Smooth muscle cell (in vitro differentiated cells): ENCODE data around the gene SF3A1. TPM values are rescaled to one million over a fixed set of nuclear protein-coding genes. Genes with fewer than 3 reads are reported as not detected.

Experiments used
- DNase-seq: peaks from one replicate; lab custom pipeline; 2025; ENCODE audit not compliant: unreplicated experiment; lab: John Stamatoyannopoulos, UW
- H2AFZ ChIP-seq: fragments of 200-600 bp; sonication (generic); 2 replicates; pipeline ENCODE4 v1.6.0; 2016; ENCODE audit warnings: antibody characterized with exemption, low read depth, mild to moderate bottlenecking
- H3F3A ChIP-seq: fragments of 200-600 bp; sonication (generic); 2 replicates; pipeline ENCODE4 v1.6.0; 2017; ENCODE audit warnings: antibody characterized with exemption, low read depth
- H3K27ac ChIP-seq: fragments of 200-600 bp; sonication (generic); 2 replicates; pipeline ENCODE4 v1.5.1; 2016; ENCODE audit warnings: low read depth, mild to moderate bottlenecking
- H3K27me3 ChIP-seq: fragments of 200-600 bp; sonication (generic); 2 replicates; pipeline ENCODE4 v1.6.1; 2016; ENCODE audit warnings: low read depth, mild to moderate bottlenecking
- H3K36me3 ChIP-seq: fragments of 200-600 bp; sonication (generic); 2 replicates; pipeline ENCODE4 v1.5.1; 2016; ENCODE audit warnings: low read depth
- H3K4me1 ChIP-seq: fragments of 200-600 bp; sonication (generic); 2 replicates; pipeline ENCODE4 v1.5.1; 2016; ENCODE audit warnings: low read depth
- H3K4me2 ChIP-seq: fragments of 200-600 bp; sonication (generic); 2 replicates; pipeline ENCODE4 v1.6.0; 2016; ENCODE audit warnings: mild to moderate bottlenecking
- H3K4me3 ChIP-seq: fragments of 200-600 bp; sonication (generic); 2 replicates; pipeline ENCODE4 v1.5.1; 2016; ENCODE audit warnings: mild to moderate bottlenecking
- H3K79me2 ChIP-seq: fragments of 200-600 bp; sonication (generic); 2 replicates; pipeline ENCODE4 v1.6.0; 2016; ENCODE audit warnings: low read depth, mild to moderate bottlenecking
- H3K9ac ChIP-seq: fragments of 200-600 bp; sonication (generic); 2 replicates; pipeline ENCODE4 v1.6.0; 2016; ENCODE audit warnings: low read depth
- H3K9me3 ChIP-seq: fragments of 200-600 bp; sonication (generic); replicated peaks from 2 replicates; pipeline ENCODE4 v1.5.1; 2016; ENCODE audit warnings: low read depth
- H4K20me1 ChIP-seq: fragments of 200-600 bp; sonication (generic); 2 replicates; pipeline ENCODE4 v1.6.0; 2016; ENCODE audit warnings: low read depth
- CTCF ChIP-seq: fragments of 200-600 bp; sonication (generic); IDR thresholded peaks from 2 replicates; pipeline ENCODE4 v1.5.1; 2017; ENCODE audit warnings: borderline replicate concordance, mild to moderate bottlenecking, antibody characterized with exemption; ENCODE audit not compliant: insufficient read depth, poor library complexity, severe bottlenecking
- WGBS: methylation state at CpG from one replicate; pipeline ENCODE4 v1.1.7; 2016; ENCODE audit warnings: low lambda C conversion rate; 5-methylcytosine and 5-hydroxymethylcytosine counted together
- polyA plus RNA-seq: library from polyadenylated mRNA; unstranded; fragments of >200 nt; fragmentation: Nextera tagmentation; extraction: Ambion mirVana; gene quantifications from 2 replicates; pipeline ENCODE4 v1.2.1, GENCODE V29; 2016
- total RNA-seq: library from RNA; depleted of rRNA; stranded (reverse); fragments of >200 nt; gene quantifications from 2 replicates; pipeline ENCODE4 v1.2.3, GENCODE V29; 2014

SF3A1 gene
- total and polyA plus RNA-seq, 2 experiments from 2014 or later = 55.0 to 86.7 TPM

- 34% methylated on average over 6 of the region's 6 CpGs for WGBS
- H3K4me3 ChIP-seq = no peak overlapping the region
- H3F3A ChIP-seq = peaks cover 27% of the 10 kb centered on the region
- peak overlapping the region; percentile 53 for H3K4me2 ChIP-seq
- H4K20me1 ChIP-seq = peaks cover 99% of the 10 kb centered on the region
- H3K36me3 ChIP-seq = no peaks in the 10 kb centered on the region
- no peak for DNase-seq
- H2AFZ ChIP-seq = no peak overlapping the region
- H3K79me2 ChIP-seq = peaks cover 93% of the 10 kb centered on the region
- H3K4me1 ChIP-seq = peaks cover 20% of the 10 kb centered on the region
- peak overlapping the region; percentile 6 for H3K9ac ChIP-seq
- no peaks in the 10 kb centered on the region for H3K27me3 ChIP-seq
- H3K27ac ChIP-seq = peak overlapping the region; percentile 62
- no peak for TF ChIP-seq CTCF
- H3K9me3 ChIP-seq = no peaks in the 10 kb centered on the region
Observed at GRCh38 chr22:30312053-30312452, 44.6 kb downstream of the SF3A1 start.

GRCh38 chr22:30310881-30311771, 45.6 kb downstream of the SF3A1 start:
- TF ChIP-seq CTCF = no peak
- no peak for DNase-seq

GRCh38 chr22:30309951-30310741, 46.5 kb downstream of the SF3A1 start:
- peaks cover 20% of the 10 kb centered on the region for H3K4me1 ChIP-seq
- H3K4me3 ChIP-seq = no peak overlapping the region
- peaks cover 25% of the 10 kb centered on the region for H3F3A ChIP-seq
- peak overlapping the region; percentile 4 for H3K9ac ChIP-seq
- H3K79me2 ChIP-seq = peaks cover 91% of the 10 kb centered on the region
- peak overlapping the region; percentile 45 for H3K4me2 ChIP-seq
- H3K27me3 ChIP-seq = no peaks in the 10 kb centered on the region
- no peaks in the 10 kb centered on the region for H3K36me3 ChIP-seq
- H2AFZ ChIP-seq = no peak overlapping the region
- H4K20me1 ChIP-seq = peaks cover 99% of the 10 kb centered on the region
- peak overlapping the region; percentile 62 for H3K27ac ChIP-seq
- no peak for TF ChIP-seq CTCF
- no peak for DNase-seq
- H3K9me3 ChIP-seq = no peaks in the 10 kb centered on the region
- WGBS = 47% methylated on average over 7 of the region's 7 CpGs

More at GRCh38 chr22:30310881-30311771, 45.6 kb downstream of the SF3A1 start:
- Histone ChIP-seq H3K4me2 (peak overlapping the region; percentile 45), H2AFZ (no peak overlapping the region), H3K27ac (peak overlapping the region; percentile 62), H3K4me1 (peaks cover 20% of the 10 kb centered on the region), H3K9me3 (no peaks in the 10 kb centered on the region), H3K4me3 (no peak overlapping the region), H3K79me2 (peaks cover 93% of the 10 kb centered on the region), H3F3A (peaks cover 25% of the 10 kb centered on the region), H3K9ac (peak overlapping the region; percentile 4), H4K20me1 (peaks cover 99% of the 10 kb centered on the region), H3K27me3 (no peaks in the 10 kb centered on the region), H3K36me3 (no peaks in the 10 kb centered on the region)
- WGBS = 65% methylated on average over 8 of the region's 8 CpGs
